ENCODE measurements around the gene CLCA1.

CLCA1 gene

DNA sequence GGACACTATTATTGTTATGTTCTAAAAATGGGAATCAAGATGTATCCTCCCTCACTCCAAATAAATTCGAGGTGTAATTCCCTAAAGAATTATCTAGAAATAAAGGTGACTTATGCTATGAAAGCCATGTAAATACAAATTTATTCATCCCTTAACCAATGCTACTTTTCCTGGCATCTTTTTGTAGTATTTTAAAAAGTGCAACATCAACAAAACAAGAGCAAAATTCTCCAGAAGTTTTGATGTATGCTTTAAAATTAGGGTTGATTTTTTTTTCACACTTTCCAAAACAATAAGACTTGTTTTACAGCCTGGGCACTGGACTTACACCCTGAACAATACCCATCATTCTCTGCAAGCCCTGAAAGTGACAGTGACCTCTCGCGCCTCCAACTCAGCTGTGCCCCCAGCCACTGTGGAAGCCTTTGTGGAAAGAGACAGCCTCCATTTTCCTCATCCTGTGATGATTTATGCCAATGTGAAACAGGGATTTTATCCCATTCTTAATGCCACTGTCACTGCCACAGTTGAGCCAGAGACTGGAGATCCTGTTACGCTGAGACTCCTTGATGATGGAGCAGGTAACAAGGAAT, 21.4 kb upstream of the CLCA1 start:
- Mint-ChIP-seq H3K4me3 (no peak overlapping the region), H3K27ac (no peak overlapping the region), H3K36me3 (no peaks in the 10 kb centered on the region), H3K4me1 (no peaks in the 10 kb centered on the region), H3K27me3 (no peaks in the 10 kb centered on the region), H3K9me3 (no peaks in the 10 kb centered on the region)
- no peak for DNase-seq
- CTCF ChIA-PET, result no interaction called here

DNA sequence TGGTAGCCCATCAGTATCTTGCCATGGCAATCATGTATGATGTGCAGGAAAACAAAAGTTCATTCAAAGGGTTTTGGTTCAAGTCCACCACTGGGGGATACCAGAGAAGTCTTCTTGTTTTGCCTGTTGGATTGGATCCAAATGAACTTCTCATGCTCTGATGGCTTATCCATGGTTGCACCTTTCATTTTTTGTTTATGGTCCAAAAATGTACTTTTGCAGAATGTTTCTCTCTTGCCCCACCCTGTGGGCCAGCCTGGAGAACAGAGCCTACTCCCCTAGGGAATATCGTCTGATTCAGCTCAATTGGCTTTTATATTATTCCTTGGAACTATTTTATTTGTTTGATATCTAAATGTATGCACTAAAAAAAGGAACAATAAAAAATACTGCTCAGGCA, 20.1 kb upstream of the CLCA1 start:
- Mint-ChIP-seq H3K36me3 (no peaks in the 10 kb centered on the region), H3K9me3 (no peaks in the 10 kb centered on the region), H3K27ac (no peak overlapping the region), H3K4me1 (no peaks in the 10 kb centered on the region), H3K4me3 (no peak overlapping the region), H3K27me3 (no peaks in the 10 kb centered on the region)
- no peak for DNase-seq
- CTCF ChIA-PET, result no interaction called here

DNA sequence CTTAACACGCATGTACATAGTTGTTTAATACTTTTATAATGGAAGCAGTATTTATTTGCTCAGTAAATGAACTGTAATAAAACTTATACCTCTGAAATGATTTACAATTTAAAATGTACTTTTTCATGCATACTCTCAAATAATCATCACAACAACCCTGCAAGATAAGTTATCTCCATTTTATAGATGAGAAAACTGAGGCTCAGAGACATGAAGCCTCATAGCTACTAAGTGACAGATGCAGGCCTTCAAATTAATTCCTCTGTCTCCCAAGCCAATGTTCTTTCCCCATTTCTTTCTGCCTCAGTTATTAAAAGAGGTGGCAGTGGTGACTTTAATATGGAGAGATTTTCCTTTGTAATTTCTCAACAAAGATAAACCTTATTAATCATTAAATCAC, 19.6 kb upstream of the CLCA1 start:
- CTCF ChIA-PET, result interaction anchor here (1.0 kb wide), 1 partner anchor 51 kb away, joined by 4 read pairs; no protein-coding TSS in a partner anchor
- H3K27ac Mint-ChIP-seq, result no peak overlapping the region
- no peak for DNase-seq
- H3K36me3 Mint-ChIP-seq, result no peaks in the 10 kb centered on the region
- no peaks in the 10 kb centered on the region for H3K9me3 Mint-ChIP-seq
- H3K4me1 Mint-ChIP-seq, result no peaks in the 10 kb centered on the region
- H3K4me3 Mint-ChIP-seq, result no peak overlapping the region
- H3K27me3 Mint-ChIP-seq, result no peaks in the 10 kb centered on the region

DNA sequence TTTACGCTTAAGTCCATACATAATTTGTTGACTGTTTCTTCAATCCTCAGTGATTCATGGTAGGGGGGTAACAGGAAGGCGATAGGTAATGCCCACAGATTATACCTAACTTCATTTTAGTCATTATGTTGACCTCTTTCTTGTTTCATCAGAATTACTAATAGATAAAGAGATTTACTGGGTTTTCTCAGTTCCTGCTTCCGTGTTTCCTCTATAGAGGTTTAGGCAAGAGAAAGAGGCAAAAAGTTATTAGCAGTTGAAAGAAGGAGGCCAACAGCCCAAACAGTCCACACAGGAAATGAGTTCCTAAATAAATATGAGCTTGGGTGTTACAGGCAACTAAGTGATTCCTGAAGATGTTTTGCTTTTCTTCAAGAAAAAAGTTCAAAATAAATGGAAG, 17.9 kb upstream of the CLCA1 start:
- no peaks in the 10 kb centered on the region for H3K27me3 Mint-ChIP-seq
- DNase-seq, result no peak
- H3K9me3 Mint-ChIP-seq, result no peaks in the 10 kb centered on the region
- CTCF ChIA-PET, result no interaction called here
- no peaks in the 10 kb centered on the region for H3K4me1 Mint-ChIP-seq
- no peak overlapping the region for H3K4me3 Mint-ChIP-seq
- H3K27ac Mint-ChIP-seq, result no peak overlapping the region
- H3K36me3 Mint-ChIP-seq, result no peaks in the 10 kb centered on the region

DNA sequence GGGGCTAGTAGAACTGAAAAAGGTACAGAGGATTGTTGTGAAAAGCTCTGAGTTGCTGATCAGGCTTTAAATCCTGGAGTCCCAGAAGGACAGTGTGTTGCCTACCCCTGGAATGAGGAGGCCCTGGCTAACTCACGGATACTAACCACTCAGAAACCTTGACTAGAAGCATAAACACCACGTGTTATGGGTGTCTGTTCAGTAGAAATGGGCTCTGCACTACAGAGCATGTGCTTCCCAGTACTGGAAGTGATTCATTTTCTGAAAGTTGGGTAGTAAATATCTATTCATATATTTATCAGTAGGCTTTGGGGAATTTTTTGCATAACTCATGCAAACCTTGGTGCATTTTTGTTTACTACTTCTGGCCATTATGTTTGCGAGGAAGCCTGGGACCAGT, 15.1 kb upstream of the CLCA1 start:
- Mint-ChIP-seq H3K4me1 (no peaks in the 10 kb centered on the region), H3K36me3 (no peaks in the 10 kb centered on the region), H3K4me3 (no peak overlapping the region), H3K9me3 (no peaks in the 10 kb centered on the region), H3K27me3 (no peaks in the 10 kb centered on the region), H3K27ac (no peak overlapping the region)
- CTCF ChIA-PET, result no interaction called here
- no peak for DNase-seq

DNA sequence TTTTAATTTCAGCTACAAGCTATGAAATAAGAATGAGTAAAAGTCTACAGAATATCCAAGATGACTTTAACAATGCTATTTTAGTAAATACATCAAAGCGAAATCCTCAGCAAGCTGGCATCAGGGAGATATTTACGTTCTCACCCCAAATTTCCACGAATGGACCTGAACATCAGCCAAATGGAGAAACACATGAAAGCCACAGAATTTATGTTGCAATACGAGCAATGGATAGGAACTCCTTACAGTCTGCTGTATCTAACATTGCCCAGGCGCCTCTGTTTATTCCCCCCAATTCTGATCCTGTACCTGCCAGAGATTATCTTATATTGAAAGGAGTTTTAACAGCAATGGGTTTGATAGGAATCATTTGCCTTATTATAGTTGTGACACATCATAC, 13.7 kb upstream of the CLCA1 start:
- Mint-ChIP-seq H3K4me1 (no peaks in the 10 kb centered on the region), H3K27me3 (no peaks in the 10 kb centered on the region), H3K36me3 (no peaks in the 10 kb centered on the region), H3K4me3 (no peak overlapping the region), H3K27ac (no peak overlapping the region), H3K9me3 (no peaks in the 10 kb centered on the region)
- CTCF ChIA-PET, result no interaction called here
- no peak for DNase-seq

DNA sequence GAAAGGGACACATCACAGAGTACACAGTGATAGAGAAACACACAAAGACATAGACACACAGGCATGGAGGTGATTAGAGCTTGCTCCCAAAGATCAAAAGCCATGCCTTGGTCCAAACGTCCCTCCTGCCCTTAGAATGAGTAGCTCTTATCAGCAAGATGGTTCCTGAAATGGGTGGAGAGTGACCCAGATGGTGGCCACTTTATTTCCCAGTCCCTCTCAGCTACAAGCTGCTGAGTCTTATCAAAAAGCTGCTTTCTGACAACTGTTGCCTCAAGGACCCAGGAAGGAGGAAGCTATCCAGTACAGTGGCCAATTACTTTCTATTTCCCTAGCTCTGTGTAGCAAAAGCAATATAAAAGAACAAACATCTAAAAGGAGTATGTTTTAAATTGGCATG, 7.7 kb upstream of the CLCA1 start:
- CTCF ChIA-PET, result interaction anchor here (1.3 to 1.7 kb wide), 2 partner anchors 11 to 13 kb away, joined by 3 to 5 read pairs; no protein-coding TSS in a partner anchor
- no peaks in the 10 kb centered on the region for H3K4me1 Mint-ChIP-seq
- no peak overlapping the region for H3K27ac Mint-ChIP-seq
- no peak for DNase-seq
- H3K36me3 Mint-ChIP-seq, result no peaks in the 10 kb centered on the region
- H3K9me3 Mint-ChIP-seq, result no peaks in the 10 kb centered on the region
- H3K27me3 Mint-ChIP-seq, result peaks cover under 1% of the 10 kb centered on the region
- no peak overlapping the region for H3K4me3 Mint-ChIP-seq

DNA sequence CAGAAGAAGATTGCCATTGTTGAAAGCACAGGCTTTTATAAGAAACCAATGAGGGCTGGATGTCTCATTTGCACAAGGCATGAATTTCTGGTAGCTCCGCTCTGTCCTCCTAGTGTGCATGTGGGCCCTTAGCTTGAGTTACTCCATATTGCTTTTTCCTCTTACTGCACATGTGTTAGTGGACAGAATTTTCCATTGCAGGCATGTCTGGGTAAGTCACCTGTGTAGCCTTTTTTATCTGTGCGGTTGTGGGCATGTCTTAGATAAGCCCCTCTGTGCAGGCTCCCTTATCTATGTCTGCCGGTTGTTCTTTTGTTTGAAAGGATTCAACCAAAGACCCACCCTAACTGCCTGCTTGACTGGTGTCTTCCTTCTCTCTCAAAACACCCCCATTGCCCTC, 7.2 kb upstream of the CLCA1 start:
- Mint-ChIP-seq H3K27me3 (peaks cover 3% of the 10 kb centered on the region), H3K4me1 (no peaks in the 10 kb centered on the region), H3K27ac (no peak overlapping the region), H3K4me3 (no peak overlapping the region), H3K9me3 (no peaks in the 10 kb centered on the region), H3K36me3 (no peaks in the 10 kb centered on the region)
- CTCF ChIA-PET, result interaction anchor here (1.7 kb wide), 1 partner anchor 12 kb away, joined by 5 read pairs; no protein-coding TSS in a partner anchor
- no peak for DNase-seq

DNA sequence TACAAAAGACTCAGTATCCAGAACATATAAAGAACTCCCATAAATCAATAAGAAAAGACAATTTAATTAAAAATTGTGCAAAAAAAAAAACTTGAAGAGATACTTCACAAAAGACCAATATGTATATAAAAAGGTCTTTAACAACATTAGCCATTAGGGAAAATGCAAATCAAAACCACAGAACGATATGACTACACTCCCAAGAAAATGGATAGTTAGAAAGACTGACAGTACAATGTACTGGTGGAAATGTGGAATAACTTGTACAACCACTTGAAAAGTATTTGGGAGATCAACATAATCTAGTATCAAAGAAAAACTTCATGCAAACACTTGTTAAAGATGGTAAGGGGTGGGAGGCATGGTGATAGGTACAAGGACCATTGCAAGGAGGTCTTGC, 3.9 kb upstream of the CLCA1 start:
- Mint-ChIP-seq H3K9me3 (no peaks in the 10 kb centered on the region), H3K36me3 (no peaks in the 10 kb centered on the region), H3K4me1 (no peaks in the 10 kb centered on the region), H3K27ac (no peak overlapping the region), H3K4me3 (no peak overlapping the region), H3K27me3 (peaks cover 11% of the 10 kb centered on the region)
- CTCF ChIA-PET, result interaction anchor here (1.5 kb wide), 1 partner anchor 37 kb away, joined by 3 read pairs; no protein-coding TSS in a partner anchor
- no peak for DNase-seq

DNA sequence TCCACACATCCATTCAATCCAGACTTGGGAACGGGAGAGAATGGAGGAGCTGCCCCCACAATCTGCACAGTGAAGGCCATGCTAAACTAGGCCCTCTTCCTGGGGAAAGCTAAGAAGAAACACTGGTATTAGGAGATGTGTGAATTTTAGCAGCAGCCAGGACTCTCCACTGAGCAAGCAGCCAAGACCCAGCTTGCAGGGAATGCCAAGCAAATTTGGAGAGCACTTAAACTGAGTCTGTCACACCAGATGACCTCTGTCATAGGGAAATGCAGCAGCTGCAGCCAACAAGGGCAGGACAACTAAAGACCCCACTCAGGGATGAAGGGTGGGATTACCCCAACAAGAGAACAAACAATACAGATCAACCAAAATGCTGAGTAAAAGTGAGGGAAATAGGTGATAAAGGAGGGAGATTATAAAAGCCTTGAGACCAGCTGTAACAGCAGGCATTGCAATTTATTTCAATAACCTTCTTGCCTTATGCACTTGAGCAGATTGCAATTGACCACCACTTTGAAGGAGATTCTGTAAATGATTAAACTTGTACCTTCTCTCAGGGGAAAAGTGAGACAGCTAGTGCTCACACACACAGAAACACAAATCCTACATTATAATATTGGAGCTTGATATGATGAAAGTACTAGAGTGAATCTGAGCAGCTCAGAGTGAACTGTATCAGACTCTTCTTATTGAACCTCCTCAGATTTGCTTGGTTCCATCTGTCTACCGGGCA, 2.5 kb upstream of the CLCA1 start:
- Mint-ChIP-seq H3K27ac (no peak overlapping the region), H3K4me1 (no peaks in the 10 kb centered on the region), H3K4me3 (no peak overlapping the region), H3K9me3 (no peaks in the 10 kb centered on the region), H3K27me3 (peaks cover 11% of the 10 kb centered on the region), H3K36me3 (no peaks in the 10 kb centered on the region)
- CTCF ChIA-PET, result interaction anchor here (0.7 kb wide), 1 partner anchor 9 kb away, joined by 3 read pairs; no protein-coding TSS in a partner anchor
- no peak for DNase-seq

DNA sequence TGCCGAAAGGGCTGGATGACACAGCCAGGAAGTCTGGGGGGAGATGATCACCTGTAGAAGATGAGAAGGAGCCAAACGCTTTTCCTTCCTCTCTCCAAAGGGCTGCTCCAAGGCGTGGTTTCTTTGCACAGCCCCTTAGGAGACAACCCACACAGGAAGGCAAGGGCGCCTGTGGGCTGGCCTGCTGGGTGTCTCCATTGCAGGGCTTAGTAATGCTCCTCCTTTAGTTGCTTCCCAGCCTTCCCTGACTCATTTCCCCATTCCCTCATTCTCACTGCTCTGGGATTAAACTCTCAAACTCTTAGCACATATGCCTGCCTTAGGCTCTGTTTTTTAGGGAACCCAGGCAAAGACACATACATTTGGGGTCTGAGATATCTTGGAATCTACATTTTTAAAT, 1.7 kb upstream of the CLCA1 start:
- no peak for DNase-seq
- Mint-ChIP-seq H3K4me1 (no peaks in the 10 kb centered on the region), H3K36me3 (no peaks in the 10 kb centered on the region), H3K27ac (no peak overlapping the region), H3K27me3 (peaks cover 11% of the 10 kb centered on the region), H3K9me3 (no peaks in the 10 kb centered on the region), H3K4me3 (no peak overlapping the region)
- CTCF ChIA-PET, result interaction anchor here (0.7 kb wide), 1 partner anchor 9 kb away, joined by 3 read pairs; no protein-coding TSS in a partner anchor

DNA sequence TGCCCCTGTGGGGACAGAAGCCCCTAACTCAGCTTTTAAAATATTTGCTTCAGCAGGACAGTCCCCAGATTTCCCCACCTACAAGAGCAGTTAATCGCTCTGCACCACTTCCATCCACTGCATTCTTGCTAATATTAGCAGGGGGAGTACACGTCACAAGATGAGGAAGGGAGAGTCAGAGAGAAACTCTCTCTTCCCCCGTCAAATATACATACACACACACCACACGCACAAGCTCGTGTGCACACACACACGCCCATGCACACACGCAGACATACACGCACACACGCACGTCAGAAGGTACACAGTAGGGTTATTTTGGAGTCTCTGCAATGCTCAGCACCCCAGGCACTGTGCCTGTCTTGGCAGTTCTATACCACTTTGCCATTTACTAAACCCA, 2.1 kb downstream of the CLCA1 start:
- H3K9me3 Mint-ChIP-seq, result no peaks in the 10 kb centered on the region
- CTCF ChIA-PET, result no interaction called here
- H3K4me1 Mint-ChIP-seq, result no peaks in the 10 kb centered on the region
- no peaks in the 10 kb centered on the region for H3K36me3 Mint-ChIP-seq
- DNase-seq, result no peak
- no peak overlapping the region for H3K27ac Mint-ChIP-seq
- peaks cover 14% of the 10 kb centered on the region for H3K27me3 Mint-ChIP-seq
- H3K4me3 Mint-ChIP-seq, result no peak overlapping the region

DNA sequence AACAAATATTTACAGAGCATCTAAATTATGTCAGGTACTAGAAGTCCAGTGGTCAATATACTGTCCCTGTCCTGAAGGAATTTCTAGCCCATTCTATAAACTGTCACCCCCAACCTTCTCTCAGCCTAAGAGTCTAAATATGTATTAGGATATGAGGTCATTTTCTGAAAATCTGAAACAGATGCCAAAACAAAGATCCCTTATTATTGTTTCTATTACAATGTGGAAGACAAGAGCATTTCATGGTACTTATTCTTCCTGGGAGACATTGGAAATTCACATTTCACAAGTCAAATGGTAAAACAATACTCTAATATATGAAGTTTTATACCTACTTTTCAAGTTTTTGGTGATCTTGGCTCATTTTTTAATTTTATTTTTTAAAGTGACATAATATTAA, 2.6 kb downstream of the CLCA1 start:
- H3K36me3 Mint-ChIP-seq, result no peaks in the 10 kb centered on the region
- peaks cover 11% of the 10 kb centered on the region for H3K27me3 Mint-ChIP-seq
- no peak overlapping the region for H3K4me3 Mint-ChIP-seq
- no peaks in the 10 kb centered on the region for H3K4me1 Mint-ChIP-seq
- no peak overlapping the region for H3K27ac Mint-ChIP-seq
- CTCF ChIA-PET, result no interaction called here
- no peak for DNase-seq
- no peaks in the 10 kb centered on the region for H3K9me3 Mint-ChIP-seq

DNA sequence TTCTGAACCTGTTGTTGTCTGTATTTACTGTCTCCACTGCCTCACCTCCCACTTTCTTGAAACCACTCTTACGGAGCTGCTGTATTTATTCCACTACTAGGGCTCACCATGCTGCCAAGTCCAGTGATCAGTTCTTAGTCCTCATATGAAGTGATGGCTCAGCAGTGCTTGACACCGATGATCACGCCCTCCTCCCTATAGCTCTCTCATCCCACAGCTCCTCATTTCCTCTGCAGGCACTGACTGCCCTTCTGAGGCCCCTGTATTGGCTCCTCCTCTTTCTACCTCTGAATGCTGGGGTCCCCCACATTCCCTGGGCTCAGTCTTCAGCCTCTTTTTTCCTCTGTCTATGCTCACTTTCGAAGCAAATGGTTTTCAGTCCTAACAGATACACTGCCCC, 3.4 kb downstream of the CLCA1 start:
- Mint-ChIP-seq H3K27me3 (peaks cover 5% of the 10 kb centered on the region), H3K4me1 (no peaks in the 10 kb centered on the region), H3K4me3 (no peak overlapping the region), H3K9me3 (no peaks in the 10 kb centered on the region), H3K27ac (no peak overlapping the region), H3K36me3 (no peaks in the 10 kb centered on the region)
- CTCF ChIA-PET, result interaction anchor here (0.6 to 1.0 kb wide), 2 partner anchors 36 to 92 kb away, joined by 3 to 6 read pairs; no protein-coding TSS in a partner anchor
- DNase-seq, result no peak

DNA sequence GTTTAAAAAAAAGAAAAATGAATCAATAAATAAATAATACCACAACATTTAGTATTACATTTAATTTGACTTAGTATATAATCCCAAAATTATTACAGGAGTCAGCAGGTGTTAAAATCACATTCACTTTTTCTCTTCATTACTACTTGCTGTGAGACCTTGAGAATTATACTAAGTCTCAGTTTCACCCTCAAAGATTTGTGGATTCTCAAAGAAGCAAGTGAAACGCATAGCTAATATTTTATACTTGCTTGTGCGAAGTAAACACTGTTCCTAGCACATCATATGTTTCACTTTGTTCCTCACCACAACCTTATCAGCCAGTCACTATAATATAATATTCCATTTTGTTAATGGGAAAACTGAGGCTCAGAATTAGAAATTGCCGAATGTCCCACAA, 4.0 kb downstream of the CLCA1 start:
- CTCF ChIA-PET, result interaction anchor here (1.0 to 1.9 kb wide), 3 partner anchors 9 to 92 kb away, joined by 3 to 7 read pairs (median 6); no protein-coding TSS in a partner anchor
- DNase-seq, result no peak
- Mint-ChIP-seq H3K9me3 (no peaks in the 10 kb centered on the region), H3K4me1 (no peaks in the 10 kb centered on the region), H3K4me3 (no peak overlapping the region), H3K27me3 (peaks cover 4% of the 10 kb centered on the region), H3K27ac (no peak overlapping the region), H3K36me3 (no peaks in the 10 kb centered on the region)
